ENCODE measurements around the gene CTNND2. TPM values are rescaled to one million over a fixed set of nuclear protein-coding genes. Genes with fewer than 3 reads are reported as not detected.

The CTNND2 gene
- total and polyA plus RNA-seq, 4 donors = 36.5 to 183 (median 97.7) TPM

DNA sequence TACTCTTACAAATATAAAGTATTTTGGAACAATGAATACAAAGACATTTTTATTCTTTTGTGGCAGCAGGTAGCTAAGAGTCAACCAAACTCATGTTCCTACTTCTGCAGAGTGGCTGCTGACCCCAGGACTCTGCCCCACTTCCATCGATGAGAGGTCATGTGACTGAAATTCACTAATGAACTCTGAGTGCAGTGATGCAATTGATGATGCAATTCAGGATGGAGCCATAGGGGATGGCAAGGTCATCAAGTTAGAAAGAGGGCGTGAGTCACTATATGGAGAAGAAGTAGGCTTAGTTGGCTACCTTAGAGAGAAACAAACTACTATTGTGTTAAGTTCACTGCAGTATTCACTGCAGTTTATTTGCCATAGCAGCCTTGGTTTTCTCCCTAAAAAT lies 340.4 kb downstream of the CTNND2 start:
- Histone ChIP-seq H3K4me3 (ENCODE audit: low read depth, low read length) (no peak overlapping the region), H3K36me3 (ENCODE audit: control insufficient read depth, insufficient read depth, low read length) (peaks cover 5% of the 10 kb centered on the region), H3K27ac (ENCODE audit: low read depth, low read length) (peak overlapping the region; percentile 45), H3K4me1 (ENCODE audit: control insufficient read depth, insufficient read depth, low read length) (peaks cover 6% of the 10 kb centered on the region), H3K9me3 (ENCODE audit: control insufficient read depth, insufficient read depth, low read length) (no peaks in the 10 kb centered on the region), H3K27me3 (ENCODE audit: control insufficient read depth, insufficient read depth, low read length) (no peaks in the 10 kb centered on the region)
- WGBS (ENCODE audit: insufficient coverage) = 60% methylated on average over 1 of the region's 2 CpGs
- DNase-seq (ENCODE audit: low read depth in 4 of 6, low spot score in 6 of 6) = peak in 1 of 6 donors; percentile 45

DNA sequence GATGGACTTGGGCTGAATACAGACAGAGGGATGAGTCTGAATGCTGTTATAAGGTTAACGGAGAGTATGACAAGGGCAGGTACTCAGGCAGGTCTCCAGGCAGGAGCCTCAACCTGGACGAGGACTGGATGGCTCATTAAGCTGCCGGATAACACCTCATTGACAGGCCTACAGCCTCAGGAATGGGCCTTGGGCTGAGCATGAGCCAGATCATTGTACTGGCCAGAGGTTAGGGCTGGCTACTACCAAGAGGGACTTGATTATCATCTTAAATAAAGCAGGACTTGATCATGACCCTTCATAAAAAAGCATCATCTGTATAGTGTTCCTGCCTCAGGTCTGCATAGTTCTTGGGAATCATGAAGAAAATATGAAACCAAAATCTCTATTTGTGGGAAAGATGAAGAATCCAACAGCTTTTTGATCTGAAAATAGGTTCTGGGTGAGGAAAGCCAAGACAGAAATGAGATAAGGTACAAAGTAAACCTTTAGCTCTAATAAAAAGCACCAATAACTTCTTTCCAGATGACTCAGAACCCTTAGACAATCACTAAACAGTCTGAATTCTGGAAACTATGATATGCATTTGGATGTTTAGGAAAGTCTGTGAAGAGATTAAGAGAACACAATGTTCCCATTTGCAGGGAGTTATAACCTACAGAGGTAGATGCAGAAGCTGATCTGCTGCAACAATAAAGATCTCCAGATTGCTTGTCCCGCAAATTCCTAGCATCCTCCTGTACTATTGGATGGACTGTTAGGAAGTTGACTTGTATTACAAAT lies 343.1 kb downstream of the CTNND2 start:
- H3K27ac ChIP-seq (ENCODE audit: low read depth, low read length) = no peak overlapping the region

DNA sequence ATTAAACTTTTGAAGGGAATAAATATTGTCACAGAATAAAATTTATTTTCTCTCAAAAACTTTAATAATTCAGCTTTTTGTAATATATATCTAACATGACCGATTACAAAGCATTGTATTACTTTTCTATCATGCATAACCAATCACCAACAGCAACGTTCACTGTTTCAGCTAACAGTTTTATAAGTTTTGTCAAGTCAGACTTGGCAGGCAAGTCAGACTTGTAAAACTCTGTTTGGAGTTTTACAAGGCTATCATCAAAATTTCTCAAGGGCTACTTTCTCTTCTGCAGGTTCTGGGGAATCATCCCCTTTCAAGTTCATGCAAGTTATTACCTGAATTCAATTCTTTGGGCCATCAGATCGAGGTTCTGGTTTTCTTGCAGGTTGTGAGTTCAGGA lies 347.2 kb downstream of the CTNND2 start:
- Histone ChIP-seq H3K4me1 (ENCODE audit: control insufficient read depth, insufficient read depth, low read length) (no peaks in the 10 kb centered on the region), H3K36me3 (ENCODE audit: control insufficient read depth, insufficient read depth, low read length) (peaks cover 5% of the 10 kb centered on the region), H3K9me3 (ENCODE audit: control insufficient read depth, insufficient read depth, low read length) (no peaks in the 10 kb centered on the region), H3K27me3 (ENCODE audit: control insufficient read depth, insufficient read depth, low read length) (no peaks in the 10 kb centered on the region), H3K4me3 (ENCODE audit: low read depth, low read length) (no peak overlapping the region), H3K27ac (ENCODE audit: low read depth, low read length) (no peak overlapping the region)
- no CpG with 5 or more reads among the region's 3 CpGs for WGBS (ENCODE audit: insufficient coverage)
- DNase-seq (ENCODE audit: low read depth in 4 of 6, low spot score in 6 of 6) = no peak

More for the DNA sequence above, 343.1 kb downstream of the CTNND2 start:
- Histone ChIP-seq H3K4me3 (ENCODE audit: low read depth, low read length) (no peak overlapping the region), H3K9me3 (ENCODE audit: control insufficient read depth, insufficient read depth, low read length) (no peaks in the 10 kb centered on the region), H3K27me3 (ENCODE audit: control insufficient read depth, insufficient read depth, low read length) (no peaks in the 10 kb centered on the region), H3K4me1 (ENCODE audit: control insufficient read depth, insufficient read depth, low read length) (peaks cover 6% of the 10 kb centered on the region), H3K36me3 (ENCODE audit: control insufficient read depth, insufficient read depth, low read length) (peaks cover 5% of the 10 kb centered on the region)
- no peak for DNase-seq (ENCODE audit: low read depth in 4 of 6, low spot score in 6 of 6)
- WGBS (ENCODE audit: insufficient coverage) = 93% methylated on average over 3 of the region's 4 CpGs

DNA sequence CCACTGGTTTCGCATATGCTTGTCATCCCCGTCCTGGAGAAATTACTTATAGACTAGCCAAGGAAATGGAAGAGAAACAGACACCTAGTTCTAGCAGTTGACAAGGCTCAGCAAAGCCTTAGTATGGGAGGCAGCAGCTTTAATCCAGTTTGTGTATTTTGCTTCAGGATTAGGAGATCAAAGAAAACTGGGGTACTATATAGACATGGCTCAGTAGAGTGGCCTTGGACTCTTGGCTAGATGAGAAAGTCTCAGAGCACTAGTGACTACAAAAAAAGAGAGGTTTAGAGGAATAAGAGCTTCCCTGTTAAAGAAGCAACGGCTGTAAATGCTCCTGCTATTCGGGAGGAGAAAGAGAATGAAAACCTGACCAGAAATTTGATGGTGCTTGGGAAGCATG lies 349.1 kb downstream of the CTNND2 start:
- WGBS (ENCODE audit: insufficient coverage) = 17% methylated on average over 2 of the region's 4 CpGs
- no peaks in the 10 kb centered on the region for H3K4me1 ChIP-seq (ENCODE audit: control insufficient read depth, insufficient read depth, low read length)
- peaks cover 5% of the 10 kb centered on the region for H3K36me3 ChIP-seq (ENCODE audit: control insufficient read depth, insufficient read depth, low read length)
- DNase-seq (ENCODE audit: low read depth in 4 of 6, low spot score in 6 of 6) = peak in 1 of 6 donors; percentile 45
- H3K27ac ChIP-seq (ENCODE audit: low read depth, low read length) = peak overlapping the region; percentile 49
- no peaks in the 10 kb centered on the region for H3K9me3 ChIP-seq (ENCODE audit: control insufficient read depth, insufficient read depth, low read length)
- no peak overlapping the region for H3K4me3 ChIP-seq (ENCODE audit: low read depth, low read length)
- no peaks in the 10 kb centered on the region for H3K27me3 ChIP-seq (ENCODE audit: control insufficient read depth, insufficient read depth, low read length)

DNA sequence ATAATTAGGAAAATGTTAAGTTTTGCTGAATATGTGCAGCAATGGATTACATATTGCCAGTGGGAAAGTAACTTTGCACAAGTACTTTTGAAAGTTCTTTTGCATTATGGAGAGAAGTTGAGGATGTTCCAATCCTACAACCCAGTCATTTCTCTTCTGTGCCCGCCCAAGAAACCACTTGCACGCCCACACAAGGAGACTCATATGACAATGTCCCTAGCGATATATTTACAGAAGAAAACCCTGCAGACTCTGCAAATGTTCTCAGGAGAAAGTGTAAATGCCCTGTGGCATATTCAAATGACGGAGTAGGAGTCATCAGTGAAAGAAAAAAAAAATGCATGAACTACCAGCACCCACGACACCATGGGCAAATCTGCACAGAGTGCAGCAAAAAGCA lies 356.5 kb downstream of the CTNND2 start:
- WGBS (ENCODE audit: insufficient coverage) = no CpG with 5 or more reads among the region's 5 CpGs
- no peak for DNase-seq (ENCODE audit: low read depth in 4 of 6, low spot score in 6 of 6)
- H3K4me1 ChIP-seq (ENCODE audit: control insufficient read depth, insufficient read depth, low read length) = no peaks in the 10 kb centered on the region
- H3K36me3 ChIP-seq (ENCODE audit: control insufficient read depth, insufficient read depth, low read length) = no peaks in the 10 kb centered on the region
- no peaks in the 10 kb centered on the region for H3K27me3 ChIP-seq (ENCODE audit: control insufficient read depth, insufficient read depth, low read length)
- H3K4me3 ChIP-seq (ENCODE audit: low read depth, low read length) = no peak overlapping the region
- no peak overlapping the region for H3K27ac ChIP-seq (ENCODE audit: low read depth, low read length)
- no peaks in the 10 kb centered on the region for H3K9me3 ChIP-seq (ENCODE audit: control insufficient read depth, insufficient read depth, low read length)

DNA sequence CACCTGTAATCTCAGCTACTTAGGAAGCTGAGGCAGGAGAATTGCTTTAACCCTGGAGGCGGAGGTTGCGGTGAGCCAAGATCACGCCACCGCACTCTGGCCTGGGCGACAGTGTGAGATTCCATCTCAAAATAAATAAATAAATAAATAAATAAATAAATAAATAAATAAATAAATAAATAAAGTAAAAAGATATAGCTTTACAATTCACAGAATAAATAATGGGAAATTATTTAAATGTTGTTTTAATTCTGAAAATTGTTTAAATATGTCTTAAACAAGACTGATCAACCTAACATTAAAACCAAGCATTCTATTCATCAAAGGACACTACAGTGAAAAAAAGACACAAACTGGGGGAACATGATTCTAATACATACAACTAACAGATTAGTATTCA lies 357.1 kb downstream of the CTNND2 start:
- WGBS (ENCODE audit: insufficient coverage) = no CpG with 5 or more reads among the region's 5 CpGs
- H3K4me3 ChIP-seq (ENCODE audit: low read depth, low read length) = no peak overlapping the region
- DNase-seq (ENCODE audit: low read depth in 4 of 6, low spot score in 6 of 6) = no peak
- no peak overlapping the region for H3K27ac ChIP-seq (ENCODE audit: low read depth, low read length)
- no peaks in the 10 kb centered on the region for H3K4me1 ChIP-seq (ENCODE audit: control insufficient read depth, insufficient read depth, low read length)
- no peaks in the 10 kb centered on the region for H3K27me3 ChIP-seq (ENCODE audit: control insufficient read depth, insufficient read depth, low read length)
- no peaks in the 10 kb centered on the region for H3K9me3 ChIP-seq (ENCODE audit: control insufficient read depth, insufficient read depth, low read length)
- no peaks in the 10 kb centered on the region for H3K36me3 ChIP-seq (ENCODE audit: control insufficient read depth, insufficient read depth, low read length)

DNA sequence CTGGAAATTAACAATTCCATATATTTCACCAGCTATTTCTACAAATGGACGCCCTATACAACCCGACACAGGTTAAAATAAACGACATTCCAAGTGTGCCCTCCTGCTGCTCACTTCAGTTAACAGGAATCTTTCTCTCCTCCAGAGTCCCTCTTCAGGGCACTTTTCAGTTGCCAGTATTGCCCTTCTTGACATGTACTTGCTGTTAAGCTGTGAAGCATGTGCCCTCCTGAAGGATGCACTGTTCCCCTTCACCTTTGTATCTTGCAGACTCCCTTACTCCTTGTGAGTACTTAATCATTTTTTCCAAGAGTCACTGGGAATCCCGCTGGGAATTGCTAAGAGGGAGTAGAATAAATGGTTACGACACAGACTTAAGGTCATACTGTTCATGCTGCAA lies 364.1 kb downstream of the CTNND2 start:
- Histone ChIP-seq H3K27me3 (ENCODE audit: control insufficient read depth, insufficient read depth, low read length) (no peaks in the 10 kb centered on the region), H3K4me1 (ENCODE audit: control insufficient read depth, insufficient read depth, low read length) (no peaks in the 10 kb centered on the region), H3K4me3 (ENCODE audit: low read depth, low read length) (no peak overlapping the region), H3K9me3 (ENCODE audit: control insufficient read depth, insufficient read depth, low read length) (no peaks in the 10 kb centered on the region), H3K27ac (ENCODE audit: low read depth, low read length) (no peak overlapping the region), H3K36me3 (ENCODE audit: control insufficient read depth, insufficient read depth, low read length) (no peaks in the 10 kb centered on the region)
- 81% methylated on average over 5 of the region's 5 CpGs for WGBS (ENCODE audit: insufficient coverage)
- no peak for DNase-seq (ENCODE audit: low read depth in 4 of 6, low spot score in 6 of 6)

DNA sequence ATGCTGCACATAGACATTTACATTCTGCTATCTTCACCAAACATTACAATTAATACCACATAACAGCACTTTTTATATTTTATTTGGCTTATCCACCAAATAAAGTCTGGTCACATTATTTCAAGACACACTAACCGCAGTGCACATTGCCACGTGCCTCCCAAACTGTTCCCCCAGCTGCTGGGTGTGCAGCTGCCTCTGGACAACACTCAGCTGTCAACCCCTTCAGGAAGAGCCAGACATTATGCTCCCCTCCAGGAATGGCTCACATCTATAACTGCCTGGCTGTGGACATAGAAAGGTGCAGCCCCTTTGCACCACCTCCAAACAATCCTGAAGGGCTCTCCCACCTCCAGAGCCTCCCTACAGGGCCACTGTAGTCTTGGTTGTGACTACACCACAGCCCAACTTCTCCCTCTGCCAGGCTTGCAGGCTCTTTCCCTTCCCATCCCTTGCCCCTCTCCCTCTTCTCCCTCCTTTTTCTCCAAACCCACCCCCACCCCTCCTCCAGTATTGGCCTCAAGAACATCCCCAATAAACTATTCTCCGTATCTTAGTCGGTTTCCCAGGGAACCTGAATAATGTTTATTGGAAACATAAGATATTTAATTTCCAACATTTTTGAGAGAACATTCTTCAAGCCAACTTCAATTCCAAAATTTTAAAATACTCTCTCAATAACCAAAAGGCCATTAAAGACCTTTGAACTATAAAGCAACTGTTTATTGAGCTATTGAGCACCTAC lies 372.3 kb downstream of the CTNND2 start:
- Histone ChIP-seq H3K4me3 (ENCODE audit: low read depth, low read length) (no peak overlapping the region), H3K9me3 (ENCODE audit: control insufficient read depth, insufficient read depth, low read length) (no peaks in the 10 kb centered on the region), H3K27ac (ENCODE audit: low read depth, low read length) (no peak overlapping the region), H3K4me1 (ENCODE audit: control insufficient read depth, insufficient read depth, low read length) (peaks cover 11% of the 10 kb centered on the region), H3K27me3 (ENCODE audit: control insufficient read depth, insufficient read depth, low read length) (no peaks in the 10 kb centered on the region), H3K36me3 (ENCODE audit: control insufficient read depth, insufficient read depth, low read length) (peaks cover 5% of the 10 kb centered on the region)
- WGBS (ENCODE audit: insufficient coverage) = 53% methylated on average over 2 of the region's 4 CpGs
- DNase-seq (ENCODE audit: low read depth in 4 of 6, low spot score in 6 of 6) = no peak

DNA sequence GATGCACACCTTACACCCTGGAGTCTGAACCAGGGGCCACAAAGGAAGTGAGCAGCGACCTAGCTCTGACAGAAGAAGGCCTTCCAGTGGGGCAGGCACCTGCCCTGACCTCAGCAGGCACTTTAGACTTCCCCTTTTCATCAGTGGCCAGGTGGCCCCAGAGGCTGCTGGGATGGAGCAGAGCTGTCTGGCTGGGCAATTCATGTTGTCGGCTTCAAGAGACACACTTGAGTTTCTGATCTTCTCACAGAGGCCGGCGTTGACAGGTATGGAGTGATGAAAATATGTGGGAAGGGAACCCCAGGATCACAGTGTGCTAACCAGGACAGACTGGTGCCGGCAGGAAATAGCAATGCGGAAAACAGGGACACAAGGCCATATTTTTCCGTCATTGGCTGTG lies 375.5 kb downstream of the CTNND2 start:
- no peaks in the 10 kb centered on the region for H3K27me3 ChIP-seq (ENCODE audit: control insufficient read depth, insufficient read depth, low read length)
- H3K4me3 ChIP-seq (ENCODE audit: low read depth, low read length) = no peak overlapping the region
- peaks cover 5% of the 10 kb centered on the region for H3K36me3 ChIP-seq (ENCODE audit: control insufficient read depth, insufficient read depth, low read length)
- H3K9me3 ChIP-seq (ENCODE audit: control insufficient read depth, insufficient read depth, low read length) = no peaks in the 10 kb centered on the region
- no peak overlapping the region for H3K27ac ChIP-seq (ENCODE audit: low read depth, low read length)
- WGBS (ENCODE audit: insufficient coverage) = 81% methylated on average over 7 of the region's 7 CpGs
- no peak for DNase-seq (ENCODE audit: low read depth in 4 of 6, low spot score in 6 of 6)
- peaks cover 20% of the 10 kb centered on the region for H3K4me1 ChIP-seq (ENCODE audit: control insufficient read depth, insufficient read depth, low read length)
